GM19395 (cell line): ENCODE results near the gene ESYT3.
"Not testable (repeated sequence)": the region's sequence is repeated elsewhere in the genome, so short reads cannot be mapped to it uniquely, and the experiment has no call there.

Source experiments
- ATAC-seq: cut with Tn5 transposase; IDR thresholded peaks from one replicate; pipeline ENCODE4 v1.9.1; 2021; ENCODE audit warnings: mild to moderate bottlenecking, moderate library complexity; ENCODE audit not compliant: unreplicated experiment

Gene ESYT3

GRCh38 chr3:138442433-138442832, 8.0 kb downstream of the ESYT3 start:
- no peak for ATAC-seq

GRCh38 chr3:138443091-138443490, 8.7 kb downstream of the ESYT3 start:
- ATAC-seq, result no peak

DNA sequence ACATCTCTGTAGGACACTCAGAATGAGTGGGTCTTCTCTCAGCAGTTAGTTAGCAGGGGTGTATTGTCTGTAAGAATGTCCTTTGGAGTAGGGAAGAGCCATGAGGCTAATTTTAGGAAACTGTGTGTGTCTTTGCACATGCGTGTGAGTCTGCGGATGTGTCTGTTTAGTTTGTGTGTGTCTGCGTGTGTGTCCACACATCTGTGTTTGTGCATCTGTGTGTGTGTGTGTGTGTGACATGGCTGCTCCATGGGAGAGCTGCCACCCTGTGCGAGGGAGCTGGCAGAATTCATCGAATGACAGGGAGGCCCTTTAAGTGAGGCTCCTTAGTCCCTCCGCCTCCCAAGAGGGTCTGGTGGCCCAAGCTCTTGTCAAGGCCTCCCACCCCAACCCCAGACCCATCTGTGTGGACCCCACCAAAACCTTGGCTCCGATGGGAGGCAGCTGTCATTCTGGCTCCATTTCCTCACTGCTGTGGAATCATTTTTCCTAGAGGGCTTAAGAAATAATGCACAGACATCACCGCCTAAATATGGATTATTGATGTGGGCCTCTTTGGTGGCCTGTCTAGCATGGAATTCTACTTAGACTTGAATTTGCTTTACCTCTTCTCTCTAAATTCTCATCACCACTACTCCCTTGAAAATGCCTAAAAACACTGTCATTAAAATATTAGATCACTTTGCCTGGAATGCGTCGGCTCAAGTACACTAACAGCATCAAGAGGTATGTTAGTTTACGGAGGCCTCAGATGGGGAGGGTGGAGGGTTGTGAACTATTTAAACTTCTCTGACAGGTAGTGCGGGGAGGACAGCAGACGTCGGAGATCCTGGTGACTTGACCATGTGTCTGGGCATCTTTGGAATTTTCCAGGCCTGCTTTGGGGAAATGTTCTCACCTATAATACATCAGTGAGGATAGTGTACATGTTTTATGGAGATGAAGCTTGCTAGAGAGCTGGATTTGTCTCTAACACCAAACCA, 9.4 kb downstream of the ESYT3 start:
- no peak for ATAC-seq

- no peak for ATAC-seq
Observed at GRCh38 chr3:138445236-138445635, 10.8 kb downstream of the ESYT3 start.

GRCh38 chr3:138445654-138446053, 11.2 kb downstream of the ESYT3 start:
- ATAC-seq, result no peak

- ATAC-seq, result no peak
Observed at GRCh38 chr3:138448631-138449030, 14.2 kb downstream of the ESYT3 start.

DNA sequence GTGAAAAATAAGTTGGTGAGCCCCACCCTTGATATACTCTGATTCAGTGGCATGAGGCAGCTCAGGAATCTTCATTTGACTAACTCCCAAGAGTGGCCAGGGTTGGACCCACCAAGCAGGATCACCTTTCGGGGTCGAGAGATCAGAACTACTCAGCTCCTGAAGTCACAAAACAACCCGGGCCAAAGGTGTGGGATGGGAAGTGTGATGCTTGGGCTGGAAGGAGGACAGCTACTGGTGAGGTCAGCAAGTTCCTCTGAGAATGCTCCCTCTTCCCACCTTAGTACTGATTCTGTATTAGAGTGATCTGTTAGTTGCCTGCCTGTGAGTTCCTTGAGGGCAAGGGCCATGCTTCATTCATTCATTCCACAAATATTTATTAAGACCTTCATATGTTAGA, 15.1 kb downstream of the ESYT3 start:
- no peak for ATAC-seq

- ATAC-seq, result no peak
Observed at GRCh38 chr3:138450181-138450580, 15.8 kb downstream of the ESYT3 start.

- ATAC-seq, result no peak
Observed at GRCh38 chr3:138450704-138451424, 16.4 kb downstream of the ESYT3 start.

- no peak for ATAC-seq
Observed at GRCh38 chr3:138451595-138452162, 17.3 kb downstream of the ESYT3 start.

DNA sequence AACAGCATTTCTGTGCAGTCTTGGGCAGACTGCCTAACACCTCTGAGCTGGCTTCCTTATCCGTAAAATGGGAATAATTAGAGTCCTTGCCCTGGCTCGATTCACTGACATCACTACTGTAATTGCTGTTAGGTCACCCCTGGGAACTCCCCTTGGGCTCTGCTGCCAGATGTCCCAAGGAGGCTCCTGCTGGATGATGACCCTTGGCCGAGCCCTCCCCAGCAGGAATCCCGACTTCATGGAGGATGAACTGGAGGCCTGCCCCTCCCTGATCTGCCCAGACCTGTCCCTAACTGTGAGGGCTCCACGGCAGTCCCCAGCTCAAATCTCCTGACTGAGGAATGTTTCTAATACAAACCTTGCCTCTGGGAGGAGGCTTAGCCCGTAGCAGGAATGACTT, 18.0 kb downstream of the ESYT3 start:
- no peak for ATAC-seq

GRCh38 chr3:138453940-138454339, 19.5 kb downstream of the ESYT3 start:
- ATAC-seq, result not testable (repeated sequence)

- ATAC-seq, result no peak
Observed at GRCh38 chr3:138455801-138456716, 21.6 kb downstream of the ESYT3 start.

DNA sequence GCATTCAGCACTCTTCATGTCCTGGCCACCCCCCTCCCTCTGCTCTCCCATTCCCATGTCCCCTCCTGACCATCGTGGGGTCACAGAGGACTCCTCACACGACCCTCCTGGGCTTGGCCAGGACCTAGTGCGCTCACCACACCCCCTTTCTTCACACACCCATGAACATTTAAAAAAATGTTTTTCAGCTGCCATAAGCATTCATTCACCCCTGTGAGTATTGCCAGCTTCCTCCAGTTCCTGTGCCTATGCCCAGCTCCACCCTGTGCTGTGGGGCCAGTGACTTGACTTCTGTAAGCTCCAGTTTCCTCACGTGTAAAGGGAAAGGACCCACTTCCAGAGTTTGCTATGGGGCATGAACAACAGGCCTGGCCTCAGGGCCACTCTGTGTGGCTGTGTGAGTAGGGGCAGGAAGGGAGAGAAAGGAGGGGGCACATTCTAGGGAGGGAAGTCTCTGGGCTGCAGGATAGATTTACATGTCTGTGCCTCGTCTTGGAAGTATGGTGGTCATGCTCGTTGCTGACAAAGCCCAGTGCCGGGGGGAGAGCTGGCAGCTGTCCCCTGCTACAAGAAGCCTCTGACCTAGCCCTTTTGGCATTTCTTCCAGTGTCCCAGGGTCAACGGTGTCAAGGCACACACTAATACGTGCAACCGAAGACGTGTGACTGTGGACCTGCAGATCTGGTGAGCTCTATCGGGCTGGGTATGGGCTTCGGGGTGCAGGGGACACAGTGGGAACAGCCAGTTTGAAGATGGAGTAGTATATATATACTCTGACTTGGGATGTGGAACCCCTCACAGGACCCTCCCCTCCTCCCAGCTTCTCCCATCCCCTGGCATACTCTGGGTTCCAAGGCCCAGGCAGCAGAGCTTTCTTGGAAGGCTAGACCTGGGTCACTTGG, 22.8 kb downstream of the ESYT3 start:
- ATAC-seq, result no peak

- ATAC-seq, result no peak
Observed at GRCh38 chr3:138457863-138458735, 23.7 kb downstream of the ESYT3 start.

- no peak for ATAC-seq
Observed at GRCh38 chr3:138458774-138459499, 24.5 kb downstream of the ESYT3 start.

DNA sequence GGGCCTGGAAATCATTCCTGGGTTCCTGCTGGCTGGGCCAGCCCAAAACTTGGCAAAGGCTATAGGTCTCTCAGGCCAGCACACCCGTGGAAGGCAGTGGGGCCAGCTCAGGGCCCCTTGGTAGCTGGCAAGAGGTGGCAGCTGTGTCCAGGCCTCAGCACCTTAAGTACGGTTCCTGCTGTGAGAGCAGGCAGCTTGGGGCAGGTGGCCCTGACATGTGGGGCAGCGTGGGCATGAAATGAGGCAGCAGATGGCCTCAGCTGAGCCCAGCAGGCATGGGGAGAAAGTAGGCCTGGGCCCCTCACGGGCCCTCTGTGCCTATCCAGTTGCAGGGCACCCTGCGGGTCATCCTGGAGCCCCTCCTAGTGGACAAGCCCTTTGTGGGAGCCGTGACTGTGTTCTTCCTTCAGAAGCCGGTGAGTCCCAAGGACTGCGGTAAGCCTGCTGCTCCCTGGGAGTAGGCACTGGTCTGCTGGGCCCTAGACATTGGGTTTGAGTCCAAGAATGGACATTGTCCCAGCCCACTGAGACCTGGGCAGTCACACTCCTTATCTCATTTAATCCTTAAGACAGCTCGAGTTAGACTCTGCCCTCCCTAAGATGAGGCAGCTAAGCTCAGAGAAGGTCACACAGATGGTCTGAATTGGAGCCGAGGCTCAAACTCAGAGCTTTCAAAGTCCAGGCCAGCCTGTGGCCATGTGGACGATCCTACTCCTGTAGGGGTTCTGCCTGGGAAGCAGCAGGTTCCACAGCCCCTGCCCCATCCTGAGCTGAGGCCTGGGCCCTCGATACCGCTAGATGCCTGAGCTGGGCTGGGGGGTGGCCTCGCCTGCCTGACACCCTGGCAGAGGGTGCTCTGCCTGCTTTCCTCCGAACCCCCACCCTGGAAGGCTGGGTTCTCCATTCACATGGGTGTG, 25.5 kb downstream of the ESYT3 start:
- no peak for ATAC-seq
